ENCODE data around the gene CSTPP1. TPM values are rescaled to one million over a fixed set of nuclear protein-coding genes. Genes with fewer than 3 reads are reported as not detected.

The CSTPP1 gene
- total and polyA plus RNA-seq, 2 donors (not counting 3 experiments of a cell fraction or from before 2014, with no cell fraction given) = 25.9 to 38.2 TPM

- no peak for DNase-seq (ENCODE audit: low read depth, low spot score)
- intact Hi-C loops (cut with micrococcal nuclease) (no loop called here), dilution Hi-C loops (cut with MboI; ENCODE audit: extremely low pct_ligation_motif_present, low sequenced_read_pairs) (no loop called here)
- POLR2A ChIA-PET = interaction anchor here (0.6 kb wide), 1 partner anchor 16 kb away, joined by 5 read pairs; no protein-coding TSS in a partner anchor
- Histone ChIP-seq H3K36me3 (ENCODE audit: control insufficient read depth in 2 of 2, extremely low read depth in 1 of 2, insufficient read depth in 2 of 2, low read length in 2 of 2) (no peaks in the 10 kb centered on the region), H3K79me2 (ENCODE audit: control insufficient read depth, insufficient read depth, low read length) (no peaks in the 10 kb centered on the region), H4K20me1 (replicated peaks; ENCODE audit: control insufficient read depth, extremely low read depth, insufficient read depth, low read length) (no peaks in the 10 kb centered on the region), H2AFZ (ENCODE audit: low read depth, low read length) (no peak overlapping the region), H3K4me2 (ENCODE audit: insufficient read depth, low read length) (no peak overlapping the region), H3K9ac (replicated peaks; ENCODE audit: extremely low read depth, insufficient read depth, low read length) (no peak overlapping the region), H3K27ac (ENCODE audit: insufficient read depth, low read depth, low read length) (no peak overlapping the region), H3K27me3 (ENCODE audit: control insufficient read depth in 2 of 2, insufficient read depth in 2 of 2, low read length in 2 of 2) (no peaks in the 10 kb centered on the region), H3K9me1 (replicated peaks; ENCODE audit: control insufficient read depth, extremely low read depth, insufficient read depth, low read length) (no peaks in the 10 kb centered on the region), H3K9me3 (replicated peaks; ENCODE audit: control insufficient read depth, insufficient read depth, low read length) (no peaks in the 10 kb centered on the region), H3K4me3 (replicated peaks in 1 of 3; ENCODE audit: insufficient read depth in 1 of 3, low read depth in 1 of 3, low read length in 3 of 3) (no peak overlapping the region), H3K4me1 (ENCODE audit: control insufficient read depth, extremely low read depth, insufficient read depth, low read length) (no peaks in the 10 kb centered on the region)
- CTCF ChIA-PET = interaction anchor here (0.7 to 7.4 kb wide), 3 partner anchors 21 to 269 kb away, joined by 3 to 120 read pairs (median 5); no protein-coding TSS in a partner anchor
- TF ChIP-seq POLR2AphosphoS5 (IDR thresholded peaks at IDR 0.05; ENCODE audit: insufficient read depth, low read depth, low read length) = no peak
- TF ChIP-seq FOS (IDR thresholded peaks at IDR 0.05; ENCODE audit: borderline replicate concordance, insufficient read depth, low read length) = no peak
- no peak for TF ChIP-seq GATA2 (IDR thresholded peaks at IDR 0.05; ENCODE audit: insufficient read depth, insufficient read length, low read depth, low read length)
- TF ChIP-seq, protein P1, sequence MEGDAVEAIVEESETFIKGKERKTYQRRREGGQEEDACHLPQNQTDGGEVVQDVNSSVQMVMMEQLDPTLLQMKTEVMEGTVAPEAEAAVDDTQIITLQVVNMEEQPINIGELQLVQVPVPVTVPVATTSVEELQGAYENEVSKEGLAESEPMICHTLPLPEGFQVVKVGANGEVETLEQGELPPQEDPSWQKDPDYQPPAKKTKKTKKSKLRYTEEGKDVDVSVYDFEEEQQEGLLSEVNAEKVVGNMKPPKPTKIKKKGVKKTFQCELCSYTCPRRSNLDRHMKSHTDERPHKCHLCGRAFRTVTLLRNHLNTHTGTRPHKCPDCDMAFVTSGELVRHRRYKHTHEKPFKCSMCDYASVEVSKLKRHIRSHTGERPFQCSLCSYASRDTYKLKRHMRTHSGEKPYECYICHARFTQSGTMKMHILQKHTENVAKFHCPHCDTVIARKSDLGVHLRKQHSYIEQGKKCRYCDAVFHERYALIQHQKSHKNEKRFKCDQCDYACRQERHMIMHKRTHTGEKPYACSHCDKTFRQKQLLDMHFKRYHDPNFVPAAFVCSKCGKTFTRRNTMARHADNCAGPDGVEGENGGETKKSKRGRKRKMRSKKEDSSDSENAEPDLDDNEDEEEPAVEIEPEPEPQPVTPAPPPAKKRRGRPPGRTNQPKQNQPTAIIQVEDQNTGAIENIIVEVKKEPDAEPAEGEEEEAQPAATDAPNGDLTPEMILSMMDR (IDR thresholded peaks at IDR 0.05; ENCODE audit: extremely low read depth in 1 of 2, insufficient read depth in 1 of 2, low read depth in 1 of 2, low read length in 2 of 2) = no peak
- TF ChIP-seq, protein P2, sequence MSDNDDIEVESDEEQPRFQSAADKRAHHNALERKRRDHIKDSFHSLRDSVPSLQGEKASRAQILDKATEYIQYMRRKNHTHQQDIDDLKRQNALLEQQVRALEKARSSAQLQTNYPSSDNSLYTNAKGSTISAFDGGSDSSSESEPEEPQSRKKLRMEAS (IDR thresholded peaks at IDR 0.05; ENCODE audit: insufficient read depth, insufficient read length) = no peak
- TF ChIP-seq MYC (IDR thresholded peaks at IDR 0.05; ENCODE audit: low read depth, low read length) = no peak
- TF ChIP-seq POLR2A (IDR thresholded peaks at IDR 0.05; ENCODE audit: low read depth, low read length) = no peak
- no peak for TF ChIP-seq JUN (IDR thresholded peaks at IDR 0.05; ENCODE audit: borderline replicate concordance, insufficient read depth, insufficient read length, low read depth)
- no peak for TF ChIP-seq EZH2 (IDR thresholded peaks at IDR 0.05; ENCODE audit: borderline replicate concordance, low read depth, low read length, severe bottlenecking)
- BruUV-seq (replicated peaks) = no TSS peak
- FAIRE-seq = no peak
Measured at GRCh38 chr11:46892109-46892508, 44.5 kb upstream of the CSTPP1 start.

Data from endothelial cell of umbilical vein (primary cell).